Endothelial cell of umbilical vein (primary cell): ENCODE measurements around the gene FAM53B. TPM values are rescaled to one million over a fixed set of nuclear protein-coding genes. Genes with fewer than 3 reads are reported as not detected.

Experiments
- BruUV-seq: library from RNA; stranded (reverse); fragments of 400-500 nt; replicated peaks from 2 replicates; lab custom pipeline; 2021; lab: Mats Ljungman, UMichigan
- CTCF ChIA-PET: fragments of 300-600, 350-600 bp; sonication (Branson Sonifier 250); formaldehyde crosslinking; loops from one replicate; lab custom pipeline; 2021; ENCODE audit warnings: antibody characterized with exemption, inconsistent platforms; lab: Charles Lee
- POLR2A ChIA-PET: fragments of 300-600, 350-600 bp; sonication (Branson Sonifier 250); formaldehyde crosslinking; loops from one replicate; lab custom pipeline; 2021; ENCODE audit warnings: antibody characterized with exemption, inconsistent platforms; lab: Charles Lee
- DNase-seq: peaks from one replicate; pipeline ENCODE4 v3.0.0-alpha.2; 2011; ENCODE audit warnings: low read depth, low spot score
- FAIRE-seq: peaks from 2 replicates; lab custom pipeline; 2011; peaks lifted over from hg19 to GRCh38; lab: Jason Lieb, UNC
- H2AFZ ChIP-seq: 2 replicates; pipeline ENCODE4 v1.6.0; 2012; ENCODE audit warnings: low read depth, low read length, control low read depth, inconsistent platforms
- H3K27ac ChIP-seq: 2 replicates; pipeline ENCODE4 v1.5.1; 2011; ENCODE audit warnings: low read depth, mild to moderate bottlenecking, control low read depth, low read length, moderate library complexity; ENCODE audit not compliant: insufficient read depth
- H3K27me3 ChIP-seq, 2 experiments: 2 replicates each; pipeline versions ENCODE4 v1.6.0 to v1.6.1; 2011; ENCODE audit warnings: low read length in 2 of 2, mixed read lengths in 1 of 2; ENCODE audit not compliant: control insufficient read depth in 2 of 2, insufficient read depth in 2 of 2
- H3K36me3 ChIP-seq, 2 experiments: 2 replicates in 1 of 2; 3 replicates in 1 of 2; pipeline ENCODE4 v1.5.1; 2011; ENCODE audit warnings: low read length in 2 of 2, mild to moderate bottlenecking in 1 of 2, moderate library complexity in 1 of 2; ENCODE audit not compliant: control insufficient read depth in 2 of 2, insufficient read depth in 2 of 2; ENCODE audit errors: extremely low read depth in 1 of 2
- H3K4me1 ChIP-seq: 3 replicates; pipeline ENCODE4 v1.5.1; 2011; ENCODE audit warnings: mild to moderate bottlenecking, low read length; ENCODE audit not compliant: control insufficient read depth, insufficient read depth; ENCODE audit errors: extremely low read depth
- H3K4me2 ChIP-seq: 2 replicates; pipeline ENCODE4 v1.6.1; 2011; ENCODE audit warnings: low read length, control low read depth, mixed read lengths; ENCODE audit not compliant: insufficient read depth
- H3K4me3 ChIP-seq, 3 experiments: fragments of 200-600 bp in 1 of 3; sonication (generic), shearing (Covaris generic) in 1 of 3; replicated peaks in 1 of 3; 2 replicates each; pipeline ENCODE4 v1.5.1; 2011 to 2016; ENCODE audit warnings: control low read depth in 3 of 3, low read length in 3 of 3, mild to moderate bottlenecking in 2 of 3, inconsistent platforms in 1 of 3, low read depth in 1 of 3, moderate library complexity in 1 of 3; ENCODE audit not compliant: insufficient read depth in 1 of 3
- H3K79me2 ChIP-seq: 2 replicates; pipeline ENCODE4 v1.6.0; 2012; ENCODE audit warnings: low read length, inconsistent platforms; ENCODE audit not compliant: control insufficient read depth, insufficient read depth
- H3K9ac ChIP-seq: replicated peaks from 2 replicates; pipeline ENCODE3; 2011; ENCODE audit warnings: low read length, control low read depth; ENCODE audit not compliant: insufficient read depth; ENCODE audit errors: extremely low read depth
- H3K9me1 ChIP-seq: replicated peaks from 3 replicates; pipeline ENCODE4 v1.6.0; 2011; ENCODE audit warnings: mild to moderate bottlenecking, low read length; ENCODE audit not compliant: control insufficient read depth, insufficient read depth; ENCODE audit errors: extremely low read depth
- H3K9me3 ChIP-seq: replicated peaks from 2 replicates; pipeline ENCODE4 v1.5.1; 2012; ENCODE audit warnings: low read length, inconsistent platforms; ENCODE audit not compliant: control insufficient read depth, insufficient read depth
- H4K20me1 ChIP-seq: replicated peaks from 2 replicates; pipeline ENCODE3; 2011; ENCODE audit warnings: mild to moderate bottlenecking, low read length; ENCODE audit not compliant: control insufficient read depth, insufficient read depth; ENCODE audit errors: extremely low read depth
- CTCF ChIP-seq, 2 donors: IDR thresholded peaks; 1 replicate in 1 of 2; 2 replicates in 1 of 2; pipeline ENCODE4 v1.5.1; 2011; ENCODE audit warnings: low read length in 2 of 2, mild to moderate bottlenecking in 2 of 2, moderate library complexity in 2 of 2, control low read depth in 1 of 2, inconsistent platforms in 1 of 2, low read depth in 1 of 2; ENCODE audit not compliant: insufficient read depth in 1 of 2; ENCODE audit errors: extremely low read depth in 1 of 2
- EZH2 ChIP-seq: IDR thresholded peaks from 2 replicates; pipeline ENCODE4 v1.6.1; 2012; ENCODE audit warnings: borderline replicate concordance, low read depth, mild to moderate bottlenecking, moderate library complexity, low read length, inconsistent platforms; ENCODE audit not compliant: severe bottlenecking
- FOS ChIP-seq: IDR thresholded peaks from 2 replicates; pipeline ENCODE4 v1.6.1; 2011; ENCODE audit warnings: mild to moderate bottlenecking, low read length, moderate library complexity, borderline replicate concordance; ENCODE audit not compliant: insufficient read depth
- GATA2 ChIP-seq: IDR thresholded peaks from 2 replicates; pipeline ENCODE4 v1.7.0; 2011; ENCODE audit warnings: low read depth, mild to moderate bottlenecking, moderate library complexity, mixed read lengths, low read length; ENCODE audit not compliant: insufficient read length, insufficient read depth
- JUN ChIP-seq: IDR thresholded peaks from 2 replicates; pipeline ENCODE4 v1.6.1; 2011; ENCODE audit warnings: borderline replicate concordance, low read depth; ENCODE audit not compliant: insufficient read length, insufficient read depth
- MAX ChIP-seq: IDR thresholded peaks from 2 replicates; pipeline ENCODE4 v1.6.1; 2011; ENCODE audit not compliant: insufficient read depth, insufficient read length
- MYC ChIP-seq: IDR thresholded peaks from one replicate; pipeline ENCODE4 v1.6.1; 2011; ENCODE audit warnings: mild to moderate bottlenecking, low read depth, low read length
- POLR2A ChIP-seq: IDR thresholded peaks from 2 replicates; pipeline ENCODE4 v1.6.1; 2012; ENCODE audit warnings: low read depth, mild to moderate bottlenecking, control low read depth, low read length
- POLR2AphosphoS5 ChIP-seq: IDR thresholded peaks from 2 replicates; pipeline ENCODE4 v1.6.1; 2012; ENCODE audit warnings: low read depth, mild to moderate bottlenecking, control low read depth, low read length, moderate library complexity; ENCODE audit not compliant: insufficient read depth
- dilution Hi-C: fragments of 300-500 bp; cut with MboI; formaldehyde crosslinking; loops from one replicate; pipeline ENCODE4 v1.15.0; 2019; ENCODE audit warnings: low sequenced_read_pairs; ENCODE audit not compliant: extremely low pct_ligation_motif_present
- intact Hi-C: fragments of 100-400 bp; cut with micrococcal nuclease; formaldehyde crosslinking; loops from one replicate; pipeline ENCODE4 v1.10.0; 2022
- polyA plus RNA-seq, 4 experiments: library from polyadenylated mRNA; depleted of rRNA in 3 of 4; stranded (reverse) in 3 of 4; unstranded in 1 of 4; fragments of >200 nt; gene quantifications; 2 replicates each; pipeline versions ENCODE4 v1.2.1 to v1.2.3, GENCODE V29; 2011 to 2012; ENCODE audit warnings: missing spikeins in 1 of 4
- total RNA-seq: library from RNA; stranded (reverse); gene quantifications from 2 replicates; pipeline ENCODE4 v1.2.3, GENCODE V29; 2021

FAM53B gene
- total and polyA plus RNA-seq, 2 donors (not counting 3 experiments of a cell fraction or from before 2014, with no cell fraction given), result 8.5 to 21.1 TPM

- CTCF ChIA-PET, result no interaction called here
- POLR2A ChIA-PET, result interaction anchor here (0.7 kb wide), 1 partner anchor 9 kb away, joined by 4 read pairs; no protein-coding TSS in a partner anchor
- no peaks in the 10 kb centered on the region for H3K9me1 ChIP-seq
- H4K20me1 ChIP-seq, result no peaks in the 10 kb centered on the region
- H3K9ac ChIP-seq, result no peak overlapping the region
- peaks cover 0 to 10% of the 10 kb centered on the region in 2 experiments for H3K36me3 ChIP-seq
- intact Hi-C loops, result no loop called here
- no peaks in the 10 kb centered on the region for H3K79me2 ChIP-seq
- H3K4me2 ChIP-seq, result no peak overlapping the region
- FAIRE-seq, result no peak
- DNase-seq, result no peak
- no peaks in the 10 kb centered on the region for H3K4me1 ChIP-seq
- no peak overlapping the region for H3K4me3 ChIP-seq
- H3K27me3 ChIP-seq, result no peaks in the 10 kb centered on the region
- dilution Hi-C loops, result no loop called here
- H2AFZ ChIP-seq, result no peak overlapping the region
- TF ChIP-seq POLR2A, result no peak
- no peak for TF ChIP-seq MAX
- TF ChIP-seq JUN, result no peak
- no peak for TF ChIP-seq MYC
- TF ChIP-seq GATA2, result no peak
- no peak for TF ChIP-seq FOS
- TF ChIP-seq POLR2AphosphoS5, result no peak
- no peak for TF ChIP-seq EZH2
- TF ChIP-seq CTCF (IDR thresholded peaks at IDR 0.05; ENCODE audit: extremely low read depth in 1 of 2, insufficient read depth in 1 of 2, low read depth in 1 of 2, low read length in 2 of 2), result no peak
- no peak overlapping the region for H3K27ac ChIP-seq
- no TSS peak for BruUV-seq
- no peaks in the 10 kb centered on the region for H3K9me3 ChIP-seq
Measured at GRCh38 chr10:124693801-124694416, 50.3 kb downstream of the FAM53B start.
